ENCODE results near the gene KRTAP10-10.
"Not testable (repeated sequence)": the region's sequence is repeated elsewhere in the genome, so short reads cannot be mapped to it uniquely, and the experiment has no call there.

KRTAP10-10 gene

DNA sequence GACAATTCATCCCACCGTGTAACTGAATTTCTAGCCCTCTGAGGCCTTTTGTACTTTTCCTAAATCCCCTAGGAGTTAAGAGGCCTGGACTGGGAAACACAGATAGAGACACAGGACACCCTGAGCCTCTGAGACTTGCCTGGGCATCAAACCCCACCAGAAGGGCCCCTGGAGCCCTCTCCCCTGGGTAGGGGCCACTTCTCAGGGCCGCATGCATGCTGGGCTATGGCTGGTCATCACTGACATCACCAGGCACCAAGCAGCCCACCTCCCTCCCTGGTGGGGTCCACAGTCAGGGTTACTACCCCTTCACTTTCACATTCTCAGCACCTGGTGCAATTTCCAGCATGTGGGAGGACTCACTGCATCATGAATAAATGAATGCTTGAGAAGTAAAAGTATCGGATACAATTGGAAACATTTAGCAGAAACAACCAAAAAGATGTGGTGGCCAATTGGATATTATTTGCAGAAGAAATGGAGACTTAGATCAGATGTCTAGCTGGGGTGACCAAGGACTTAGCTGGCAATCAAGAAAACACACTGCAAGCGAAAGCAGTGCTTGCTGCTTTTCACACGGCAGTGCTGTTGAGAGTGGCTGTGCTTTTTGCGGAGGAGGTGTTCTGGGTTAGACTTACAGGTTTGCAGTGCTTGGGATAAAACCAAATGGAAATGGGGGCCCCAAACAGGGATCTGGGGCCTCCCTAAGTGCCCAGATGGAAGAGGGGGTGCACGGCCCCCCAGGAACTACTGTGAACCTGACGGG, 37.7 kb upstream of the KRTAP10-10 start:
- DNase-seq (ENCODE audit: extremely low read depth, low read depth), result no peak
- no peak overlapping the region for H3K4me3 ChIP-seq (replicated peaks; ENCODE audit: low read depth, low read length)
- TF ChIP-seq, protein P1, sequence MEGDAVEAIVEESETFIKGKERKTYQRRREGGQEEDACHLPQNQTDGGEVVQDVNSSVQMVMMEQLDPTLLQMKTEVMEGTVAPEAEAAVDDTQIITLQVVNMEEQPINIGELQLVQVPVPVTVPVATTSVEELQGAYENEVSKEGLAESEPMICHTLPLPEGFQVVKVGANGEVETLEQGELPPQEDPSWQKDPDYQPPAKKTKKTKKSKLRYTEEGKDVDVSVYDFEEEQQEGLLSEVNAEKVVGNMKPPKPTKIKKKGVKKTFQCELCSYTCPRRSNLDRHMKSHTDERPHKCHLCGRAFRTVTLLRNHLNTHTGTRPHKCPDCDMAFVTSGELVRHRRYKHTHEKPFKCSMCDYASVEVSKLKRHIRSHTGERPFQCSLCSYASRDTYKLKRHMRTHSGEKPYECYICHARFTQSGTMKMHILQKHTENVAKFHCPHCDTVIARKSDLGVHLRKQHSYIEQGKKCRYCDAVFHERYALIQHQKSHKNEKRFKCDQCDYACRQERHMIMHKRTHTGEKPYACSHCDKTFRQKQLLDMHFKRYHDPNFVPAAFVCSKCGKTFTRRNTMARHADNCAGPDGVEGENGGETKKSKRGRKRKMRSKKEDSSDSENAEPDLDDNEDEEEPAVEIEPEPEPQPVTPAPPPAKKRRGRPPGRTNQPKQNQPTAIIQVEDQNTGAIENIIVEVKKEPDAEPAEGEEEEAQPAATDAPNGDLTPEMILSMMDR (IDR thresholded peaks at IDR 0.05; ENCODE audit: low read depth, low read length, missing control alignments), result no peak

DNA sequence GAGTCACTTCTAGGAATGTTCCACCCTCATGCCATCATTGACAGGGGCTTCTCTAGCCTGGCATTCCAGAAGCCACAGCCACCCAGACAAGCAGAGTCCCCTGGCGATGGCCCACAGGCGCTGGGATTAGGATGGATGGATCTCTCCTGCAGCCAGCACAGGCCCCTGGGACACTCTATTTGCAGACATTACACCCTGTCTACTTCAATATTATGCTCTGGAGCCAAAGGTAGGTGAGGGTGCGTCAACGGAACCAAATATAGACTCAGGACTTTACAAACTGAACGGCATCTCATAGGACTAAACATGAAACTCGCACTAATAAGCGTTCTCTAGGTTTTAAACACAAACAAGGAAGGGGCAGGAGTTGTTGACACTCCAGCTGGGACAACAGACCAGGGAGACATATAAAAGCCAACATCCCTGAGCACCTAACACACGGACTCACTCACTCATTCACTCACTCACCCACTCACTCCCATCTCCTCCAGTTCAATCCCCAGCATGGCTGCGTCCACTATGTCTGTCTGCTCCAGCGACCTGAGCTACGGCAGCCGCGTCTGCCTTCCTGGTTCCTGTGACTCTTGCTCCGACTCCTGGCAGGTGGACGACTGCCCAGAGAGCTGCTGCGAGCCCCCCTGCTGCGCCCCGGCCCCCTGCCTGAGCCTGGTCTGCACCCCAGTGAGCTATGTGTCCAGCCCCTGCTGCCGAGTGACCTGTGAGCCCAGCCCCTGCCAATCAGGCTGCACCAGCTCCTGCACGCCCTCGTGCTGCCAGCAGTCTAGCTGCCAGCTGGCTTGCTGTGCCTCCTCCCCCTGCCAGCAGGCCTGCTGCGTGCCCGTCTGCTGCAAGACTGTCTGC, 36.8 kb upstream of the KRTAP10-10 start, which contains the start of gene KRTAP10-7:
Gene KRTAP10-7, plus strand, starts transcription at position 480 of the 861 bp plus-strand sequence. Its CDS starts 25 bp downstream, at position 505.
- not testable (repeated sequence) for H3K4me3 ChIP-seq (replicated peaks; ENCODE audit: low read depth, low read length); DNase-seq (ENCODE audit: extremely low read depth, low read depth)

DNA sequence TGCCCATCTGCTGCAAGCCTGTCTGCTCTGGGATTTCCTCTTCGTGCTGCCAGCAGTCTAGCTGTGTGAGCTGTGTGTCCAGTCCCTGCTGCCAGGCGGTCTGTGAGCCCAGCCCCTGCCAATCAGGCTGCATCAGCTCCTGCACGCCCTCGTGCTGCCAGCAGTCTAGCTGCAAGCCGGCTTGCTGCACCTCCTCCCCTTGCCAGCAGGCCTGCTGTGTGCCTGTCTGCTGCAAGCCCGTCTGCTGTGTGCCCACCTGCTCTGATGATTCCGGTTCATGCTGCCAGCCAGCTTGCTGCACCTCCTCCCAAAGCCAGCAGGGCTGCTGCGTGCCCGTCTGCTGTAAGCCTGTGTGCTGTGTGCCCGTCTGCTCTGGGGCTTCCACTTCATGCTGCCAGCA, 36.1 kb upstream of the KRTAP10-10 start:
- H3K4me3 ChIP-seq (replicated peaks; ENCODE audit: low read depth, low read length); DNase-seq (ENCODE audit: extremely low read depth, low read depth): not testable (repeated sequence)

DNA sequence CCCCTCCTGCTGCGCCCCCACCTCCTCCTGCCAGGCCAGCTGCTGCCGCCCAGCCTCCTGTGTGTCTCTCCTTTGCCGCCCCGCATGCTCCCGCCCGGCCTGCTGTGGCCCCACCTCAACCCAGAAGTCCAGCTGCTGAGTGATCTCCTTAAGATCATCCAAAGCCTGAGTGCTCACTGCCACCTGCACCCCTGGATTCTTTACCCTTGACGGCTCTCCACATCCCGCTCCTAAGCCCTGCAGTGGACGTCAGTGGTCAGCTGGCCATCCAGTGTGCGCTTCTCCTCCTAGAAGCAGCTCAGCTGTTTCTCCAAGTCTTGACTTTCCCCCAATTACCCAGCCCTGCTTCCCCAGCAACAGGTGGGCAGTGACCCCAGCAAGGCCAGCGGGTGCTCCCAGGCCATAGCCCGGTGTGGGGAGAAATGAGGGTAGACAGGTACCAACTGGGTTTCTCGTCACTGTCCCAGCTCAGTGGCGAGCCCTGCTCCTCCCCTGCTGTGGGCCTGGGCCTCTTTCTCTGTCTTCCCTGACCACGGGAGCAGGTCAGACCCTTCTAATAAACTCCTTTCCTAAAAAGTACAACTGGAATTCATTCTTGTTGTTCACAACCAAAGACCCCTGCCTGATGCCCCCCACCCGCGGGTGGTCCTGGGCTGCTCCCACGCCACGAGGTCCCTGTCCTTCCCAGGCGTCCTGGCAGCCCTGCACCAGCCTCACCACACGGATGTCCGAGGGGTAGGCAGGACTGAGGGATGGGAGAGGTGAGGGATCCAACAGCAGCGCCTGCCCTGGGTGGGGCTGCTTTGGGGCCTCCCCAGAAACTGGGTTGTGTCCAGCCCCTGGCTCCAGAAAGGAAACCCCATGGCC, 35.3 kb upstream of the KRTAP10-10 start:
- DNase-seq (ENCODE audit: extremely low read depth, low read depth), result no peak
- TF ChIP-seq, protein P1 (IDR thresholded peaks at IDR 0.05; ENCODE audit: low read depth, low read length, missing control alignments), result no peak

DNA sequence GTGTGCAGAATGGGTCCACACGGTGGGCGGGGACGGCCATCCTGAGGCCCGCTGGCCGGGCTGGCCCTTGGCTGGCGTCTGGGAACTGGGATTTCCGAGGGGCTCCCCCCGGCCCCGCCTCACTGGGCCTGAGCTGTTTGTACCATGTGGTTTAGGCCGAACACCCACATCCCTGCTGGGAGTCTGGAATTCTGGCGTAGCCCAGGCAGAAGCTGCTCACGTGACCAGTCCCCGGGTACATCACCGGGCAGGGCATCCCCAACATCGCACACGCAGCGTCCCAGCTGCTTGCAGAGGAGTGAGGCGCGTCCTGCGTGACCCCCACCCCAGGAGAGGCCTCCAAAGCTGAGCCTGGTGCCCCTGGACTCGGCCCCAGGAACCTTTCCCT, 34.7 kb upstream of the KRTAP10-10 start:
- no peak for DNase-seq (ENCODE audit: extremely low read depth, low read depth)
- H3K4me3 ChIP-seq (replicated peaks; ENCODE audit: low read depth, low read length), result no peak overlapping the region
- TF ChIP-seq, protein P1 (IDR thresholded peaks at IDR 0.05; ENCODE audit: low read depth, low read length, missing control alignments), result no peak

More for the DNA sequence above, 35.3 kb upstream of the KRTAP10-10 start:
- H3K4me3 ChIP-seq (replicated peaks; ENCODE audit: low read depth, low read length), result no peak overlapping the region

DNA sequence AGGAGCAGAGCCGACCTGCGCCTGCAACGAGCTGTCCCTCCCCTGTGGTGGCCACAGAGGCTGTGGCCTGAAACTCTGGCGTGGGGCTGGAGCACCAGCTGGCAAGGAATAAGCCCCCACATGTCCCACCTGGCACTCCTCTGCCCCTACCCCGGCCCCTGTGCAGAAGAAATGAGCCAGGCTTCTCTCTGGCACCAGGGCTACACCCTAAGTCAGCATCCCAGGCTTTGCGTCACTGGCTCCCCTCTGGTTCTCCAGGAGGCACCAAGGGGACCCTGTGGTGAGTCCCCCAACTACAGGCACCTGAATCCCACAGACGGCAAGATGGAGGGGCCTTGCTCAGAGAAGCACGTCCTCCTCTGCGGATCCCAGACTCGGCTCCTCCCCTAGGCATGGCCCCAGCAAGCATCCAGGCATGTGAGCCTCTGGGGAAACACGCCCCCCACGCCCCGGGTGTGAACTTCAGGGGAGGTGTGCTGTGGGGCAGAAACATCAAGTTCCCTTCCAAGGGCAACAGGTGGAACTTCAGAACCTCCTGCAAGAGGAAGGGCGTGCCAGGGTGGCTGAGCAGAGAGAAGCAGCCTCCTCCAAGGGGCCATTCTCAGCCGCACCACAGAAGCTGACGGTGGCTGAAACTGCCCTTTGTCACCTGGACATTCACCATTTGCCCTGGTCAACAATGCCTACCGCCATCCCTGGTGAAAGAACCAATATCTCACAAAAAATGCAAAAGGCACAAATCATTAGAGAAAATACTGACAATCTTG, 33.9 kb upstream of the KRTAP10-10 start:
- H3K4me3 ChIP-seq (replicated peaks; ENCODE audit: low read depth, low read length), result no peak overlapping the region
- no peak for DNase-seq (ENCODE audit: extremely low read depth, low read depth)
- TF ChIP-seq, protein P1 (IDR thresholded peaks at IDR 0.05; ENCODE audit: low read depth, low read length, missing control alignments), result no peak

DNA sequence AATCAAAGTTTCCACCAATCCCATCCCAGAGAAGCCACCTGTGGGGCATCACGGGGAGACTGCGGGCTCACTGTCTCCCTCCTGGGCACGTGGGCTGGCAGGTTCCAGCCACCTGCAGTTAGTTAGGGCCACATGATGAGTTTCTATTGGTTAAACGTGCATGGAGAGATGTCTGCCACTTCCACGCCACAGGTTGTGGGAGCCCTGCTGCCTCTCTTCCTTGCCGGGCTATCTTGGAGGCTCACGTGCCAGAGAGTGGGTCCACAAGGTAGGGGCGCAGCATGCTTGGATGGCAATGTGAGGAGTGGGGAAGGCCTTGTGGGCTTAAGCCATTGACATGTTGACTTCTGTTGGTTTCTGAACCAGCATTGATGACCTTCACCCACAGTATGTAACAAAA, 33.2 kb upstream of the KRTAP10-10 start:
- no peak for DNase-seq (ENCODE audit: extremely low read depth, low read depth)
- no peak overlapping the region for H3K4me3 ChIP-seq (replicated peaks; ENCODE audit: low read depth, low read length)

More for the DNA sequence above, 33.2 kb upstream of the KRTAP10-10 start:
- TF ChIP-seq, protein P1 (IDR thresholded peaks at IDR 0.05; ENCODE audit: low read depth, low read length, missing control alignments), result no peak

Measured in HFF-Myc (cell line).